ENCODE data around the gene IRX4. TPM values are rescaled to one million over a fixed set of nuclear protein-coding genes. Genes with fewer than 3 reads are reported as not detected.
"Not testable (repeated sequence)": the region's sequence is repeated elsewhere in the genome, so short reads cannot be mapped to it uniquely, and the experiment has no call there.

The IRX4 gene
- polyA plus RNA-seq, 1 experiment = not detected

DNA sequence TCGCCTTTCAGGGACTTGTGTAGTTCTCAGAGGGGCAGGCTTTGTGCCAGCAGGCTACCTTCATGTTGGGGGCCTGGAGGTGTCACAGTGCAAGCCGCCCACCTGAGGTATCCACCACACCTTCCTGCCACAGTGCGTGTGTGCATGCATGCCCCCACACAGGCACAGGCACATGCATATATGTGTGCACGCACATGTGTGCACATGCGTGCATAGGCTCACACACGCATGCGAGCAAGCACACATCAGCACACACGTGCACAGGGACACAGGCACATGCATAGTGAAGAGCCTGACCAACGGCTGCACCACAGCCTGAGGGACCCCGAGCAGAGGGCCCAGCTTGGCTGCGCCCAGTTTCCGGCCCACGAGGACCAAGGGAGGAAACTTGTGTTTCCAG lies 36.1 kb downstream of the IRX4 start:
- H3K27ac ChIP-seq (ENCODE audit: low read depth, low read length) = no peak overlapping the region
- H3K9me3 ChIP-seq (ENCODE audit: control insufficient read depth, insufficient read depth, low read length) = no peaks in the 10 kb centered on the region; the same call in 1 of the 2 replicates
- POLR2A ChIA-PET = no interaction called here
- H3K4me3 ChIP-seq (ENCODE audit: low read depth, low read length) = no peak overlapping the region
- no peak for DNase-seq (ENCODE audit: low read depth, low spot score)
- CTCF ChIA-PET = no interaction called here
- peaks cover 28% of the 10 kb centered on the region for H3K27me3 ChIP-seq (ENCODE audit: control insufficient read depth, insufficient read depth, low read length)
- TF ChIP-seq, protein P1, sequence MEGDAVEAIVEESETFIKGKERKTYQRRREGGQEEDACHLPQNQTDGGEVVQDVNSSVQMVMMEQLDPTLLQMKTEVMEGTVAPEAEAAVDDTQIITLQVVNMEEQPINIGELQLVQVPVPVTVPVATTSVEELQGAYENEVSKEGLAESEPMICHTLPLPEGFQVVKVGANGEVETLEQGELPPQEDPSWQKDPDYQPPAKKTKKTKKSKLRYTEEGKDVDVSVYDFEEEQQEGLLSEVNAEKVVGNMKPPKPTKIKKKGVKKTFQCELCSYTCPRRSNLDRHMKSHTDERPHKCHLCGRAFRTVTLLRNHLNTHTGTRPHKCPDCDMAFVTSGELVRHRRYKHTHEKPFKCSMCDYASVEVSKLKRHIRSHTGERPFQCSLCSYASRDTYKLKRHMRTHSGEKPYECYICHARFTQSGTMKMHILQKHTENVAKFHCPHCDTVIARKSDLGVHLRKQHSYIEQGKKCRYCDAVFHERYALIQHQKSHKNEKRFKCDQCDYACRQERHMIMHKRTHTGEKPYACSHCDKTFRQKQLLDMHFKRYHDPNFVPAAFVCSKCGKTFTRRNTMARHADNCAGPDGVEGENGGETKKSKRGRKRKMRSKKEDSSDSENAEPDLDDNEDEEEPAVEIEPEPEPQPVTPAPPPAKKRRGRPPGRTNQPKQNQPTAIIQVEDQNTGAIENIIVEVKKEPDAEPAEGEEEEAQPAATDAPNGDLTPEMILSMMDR (IDR thresholded peaks at IDR 0.05; ENCODE audit: low read depth, low read length) = no peak

DNA sequence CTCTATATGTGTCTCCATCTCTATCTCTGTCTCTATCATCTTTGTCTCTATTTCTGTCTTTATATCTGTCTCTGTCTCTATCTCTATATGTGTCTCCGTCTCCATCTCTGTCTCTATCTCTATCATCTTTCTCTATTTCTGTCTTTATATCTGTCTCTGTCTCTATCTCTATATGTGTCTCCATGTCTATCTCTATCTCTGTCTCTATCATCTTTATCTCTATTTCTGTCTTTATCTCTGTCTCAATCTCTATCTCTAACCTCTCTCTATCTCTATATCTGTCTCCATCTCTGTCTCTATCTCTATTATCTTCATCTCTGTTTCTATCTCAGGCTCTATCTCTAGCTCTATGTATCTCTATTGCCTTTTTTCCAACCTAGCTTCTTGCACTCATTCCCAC lies 37.0 kb downstream of the IRX4 start:
- H3K27ac ChIP-seq (ENCODE audit: low read depth, low read length) = no peak overlapping the region
- ChIA-PET POLR2A (no interaction called here), CTCF (no interaction called here)
- peaks cover 27% of the 10 kb centered on the region for H3K27me3 ChIP-seq (ENCODE audit: control insufficient read depth, insufficient read depth, low read length)
- H3K9me3 ChIP-seq (ENCODE audit: control insufficient read depth, insufficient read depth, low read length) = no peaks in the 10 kb centered on the region; the same call in 1 of the 2 replicates
- TF ChIP-seq, protein P1 (IDR thresholded peaks at IDR 0.05; ENCODE audit: low read depth, low read length) = no peak
- DNase-seq (ENCODE audit: low read depth, low spot score) = no peak
- H3K4me3 ChIP-seq (ENCODE audit: low read depth, low read length) = no peak overlapping the region

DNA sequence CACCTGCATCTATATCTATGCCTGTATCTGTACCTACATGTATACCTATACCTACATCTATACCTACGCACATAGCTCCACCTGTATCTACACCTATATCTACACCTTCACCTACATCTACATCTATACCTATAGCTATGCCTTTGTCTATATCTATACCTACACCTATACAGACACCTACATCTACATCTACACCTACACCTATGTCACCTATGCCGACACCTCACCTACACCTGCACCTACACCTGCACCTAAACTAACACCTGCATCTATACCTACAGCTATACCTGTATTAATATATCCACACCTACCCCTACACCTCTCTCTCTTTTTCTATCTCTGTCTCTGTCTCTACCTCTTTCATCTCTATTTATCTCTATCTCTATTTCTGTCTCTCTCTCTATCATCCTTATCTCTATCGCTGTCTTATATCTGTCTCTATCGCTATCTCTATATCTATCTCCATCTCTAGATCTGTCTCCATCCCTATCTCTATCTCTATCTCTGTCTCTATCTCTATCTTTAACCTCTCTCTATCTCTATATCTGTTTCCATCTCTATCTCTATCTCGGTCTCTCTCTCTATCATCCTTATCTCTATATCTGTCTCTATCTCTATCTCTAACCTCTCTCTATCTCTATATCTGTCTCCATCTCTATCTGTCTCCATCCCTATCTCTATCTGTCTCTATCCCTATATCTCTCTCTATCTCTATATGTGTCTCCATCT lies 37.9 kb downstream of the IRX4 start:
- DNase-seq (ENCODE audit: low read depth, low spot score) = no peak
- Histone ChIP-seq H3K9me3 (ENCODE audit: control insufficient read depth, insufficient read depth, low read length) (no peaks in the 10 kb centered on the region; the same call in 1 of the 2 replicates), H3K4me3 (ENCODE audit: low read depth, low read length) (no peak overlapping the region), H3K27ac (ENCODE audit: low read depth, low read length) (no peak overlapping the region), H3K27me3 (ENCODE audit: control insufficient read depth, insufficient read depth, low read length) (peaks cover 26% of the 10 kb centered on the region)
- TF ChIP-seq, protein P1 (IDR thresholded peaks at IDR 0.05; ENCODE audit: low read depth, low read length) = no peak
- POLR2A ChIA-PET = no interaction called here
- CTCF ChIA-PET = no interaction called here

DNA sequence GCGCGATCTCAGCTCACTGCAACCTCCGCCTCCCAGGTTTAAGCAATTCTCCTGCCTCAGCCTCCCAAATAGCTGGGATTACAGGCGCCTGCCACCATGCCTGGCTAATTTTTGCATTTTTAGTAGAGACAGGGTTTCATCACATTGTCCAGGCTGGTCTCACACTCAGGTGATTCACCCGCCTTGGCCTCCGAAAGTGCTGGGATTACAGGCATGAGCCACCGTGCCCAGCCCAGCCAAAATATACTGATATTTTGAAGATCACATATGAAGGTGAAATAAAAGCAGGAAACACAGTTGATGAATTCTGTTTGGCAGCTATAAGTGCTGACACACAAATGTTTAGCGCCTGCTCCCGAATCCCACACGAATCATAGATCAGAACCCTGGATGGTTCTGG lies 39.0 kb downstream of the IRX4 start:
- POLR2A ChIA-PET; H3K9me3 ChIP-seq (ENCODE audit: control insufficient read depth, insufficient read depth, low read length); DNase-seq (ENCODE audit: low read depth, low spot score); H3K4me3 ChIP-seq (ENCODE audit: low read depth, low read length); H3K27ac ChIP-seq (ENCODE audit: low read depth, low read length); CTCF ChIA-PET: not testable (repeated sequence)
- peaks cover 23% of the 10 kb centered on the region for H3K27me3 ChIP-seq (ENCODE audit: control insufficient read depth, insufficient read depth, low read length)

DNA sequence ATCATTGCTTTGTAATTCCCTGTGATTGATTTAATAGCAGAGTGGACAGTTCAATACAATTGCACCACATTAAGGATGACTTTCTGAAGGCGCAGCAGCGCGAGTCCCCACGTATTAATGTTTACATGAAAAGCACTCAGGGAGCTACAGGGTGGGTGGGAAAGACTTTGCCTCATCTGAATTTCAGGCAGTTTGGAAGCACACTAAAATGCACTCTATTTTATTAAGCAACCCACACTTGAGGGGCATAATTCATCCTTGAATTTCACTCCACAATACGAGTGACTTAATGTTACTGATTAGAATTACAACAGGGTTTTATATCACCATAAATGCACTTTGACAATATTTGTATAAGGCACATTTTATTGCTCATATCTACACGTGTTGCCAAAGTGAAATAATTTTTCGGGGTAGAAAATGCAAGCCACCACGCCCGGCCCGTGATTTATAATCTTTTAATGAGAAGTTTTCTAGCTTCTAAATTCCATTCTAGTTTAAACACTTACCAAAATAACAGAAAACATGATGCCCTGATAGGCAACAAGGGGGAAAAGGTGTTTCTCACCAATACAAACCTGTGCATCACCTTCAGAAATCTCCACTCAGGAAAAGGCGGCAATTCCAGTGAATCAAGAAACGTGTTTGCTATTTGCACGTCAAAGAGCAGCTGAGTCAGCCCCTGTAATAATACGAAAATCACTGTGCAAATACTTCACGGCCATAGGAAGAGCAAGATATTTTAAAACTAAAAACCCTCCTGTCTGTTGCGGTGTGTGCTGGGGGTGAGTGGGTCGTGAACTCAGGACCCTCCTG lies 40.5 kb downstream of the IRX4 start:
- no peak overlapping the region for H3K27ac ChIP-seq (ENCODE audit: low read depth, low read length)
- POLR2A ChIA-PET = no interaction called here
- CTCF ChIA-PET = no interaction called here
- H3K4me3 ChIP-seq (ENCODE audit: low read depth, low read length) = no peak overlapping the region
- TF ChIP-seq, protein P1 (IDR thresholded peaks at IDR 0.05; ENCODE audit: low read depth, low read length) = no peak
- H3K9me3 ChIP-seq (ENCODE audit: control insufficient read depth, insufficient read depth, low read length) = no peaks in the 10 kb centered on the region; the same call in 1 of the 2 replicates
- H3K27me3 ChIP-seq (ENCODE audit: control insufficient read depth, insufficient read depth, low read length) = peaks cover 27% of the 10 kb centered on the region
- no peak for DNase-seq (ENCODE audit: low read depth, low spot score)
